Renal cortex interstitium (tissue), 3 donors: Measurements from ENCODE around the gene AKIRIN1. TPM values are rescaled to one million over a fixed set of nuclear protein-coding genes. Genes with fewer than 3 reads are reported as not detected.

ENCODE experiments used
- polyA plus RNA-seq, 3 donors: library from polyadenylated mRNA; unstranded; fragments of 120-200 nt; gene quantifications; one replicate each; pipeline ENCODE4 v1.2.1, GENCODE V29; 2013; ENCODE audit not compliant: insufficient read length in 3 of 3

The AKIRIN1 gene
- polyA plus RNA-seq, 3 donors, result 96.2 to 122 (median 102) TPM

Other genes starting within 250 kb of the AKIRIN1 start
- gene RRAGC, start 131.5 kb upstream of the AKIRIN1 start, polyA plus RNA-seq, result 10 to 100 TPM; 29.8 to 41.7 (median 33.7) TPM
- 10 to 100 TPM; 27.8 to 34.7 (median 33.7) TPM for gene MYCBP, start 117.9 kb upstream of the AKIRIN1 start, polyA plus RNA-seq
- gene GJA9, start 109.7 kb upstream of the AKIRIN1 start, polyA plus RNA-seq, result under 1 TPM in 2 of 3 donors, not detected in 1; 0.45 to 0.50 TPM
- gene RHBDL2, start 49.4 kb upstream of the AKIRIN1 start, polyA plus RNA-seq, result 1 to 10 TPM in 1 of 3 donors, under 1 TPM in 2; 0.89 to 1.0 (median 0.95) TPM
- 100 to 1,000 TPM; 238 to 285 (median 265) TPM for gene NDUFS5, start 35.1 kb downstream of the AKIRIN1 start, polyA plus RNA-seq
- gene MACF1, start 213.4 kb downstream of the AKIRIN1 start, polyA plus RNA-seq, result 100 to 1,000 TPM; 252 to 274 (median 259) TPM